HL-60 (cell line): ENCODE measurements around the gene ADAM29.

Experiments
- DNase-seq, 2 experiments: peaks; one replicate each; pipeline ENCODE4 v3.0.0-alpha.2; 2010 to 2020; ENCODE audit warnings: low read depth in 1 of 2, low spot score in 1 of 2
- H3K27ac ChIP-seq: fragments of 250-450 bp; sonication (Bioruptor Pico); replicated peaks from 2 replicates; pipeline ENCODE4 v1.5.1; 2020; ENCODE audit warnings: mild to moderate bottlenecking, moderate library complexity
- H3K27me3 ChIP-seq: fragments of 250-450 bp; sonication (Bioruptor Pico); 2 replicates; pipeline ENCODE4 v1.5.1; 2021; ENCODE audit warnings: mild to moderate bottlenecking, moderate library complexity; ENCODE audit not compliant: insufficient read depth, poor library complexity, severe bottlenecking
- H3K4me3 ChIP-seq: replicated peaks from 2 replicates; pipeline ENCODE4 v1.5.1; 2011; ENCODE audit warnings: mild to moderate bottlenecking, control low read depth, low read length; ENCODE audit not compliant: insufficient read depth
- GABPA ChIP-seq: IDR thresholded peaks from 2 replicates; pipeline ENCODE4 v1.6.1; 2012; ENCODE audit warnings: low read depth
- POLR2AphosphoS5 ChIP-seq: IDR thresholded peaks from 2 replicates; pipeline ENCODE4 v1.6.1; 2012; ENCODE audit warnings: low read depth
- SPI1 ChIP-seq: IDR thresholded peaks from 2 replicates; pipeline ENCODE4 v1.6.1; 2012; ENCODE audit warnings: low read depth, mild to moderate bottlenecking, borderline replicate concordance
- TF ChIP-seq, protein P1 (sequence below): IDR thresholded peaks from one replicate; pipeline ENCODE4 v1.5.1; 2011; ENCODE audit warnings: low read length, control low read depth, inconsistent platforms; ENCODE audit not compliant: insufficient read depth
- TF ChIP-seq, protein P2 (sequence below): IDR thresholded peaks from 2 replicates; pipeline ENCODE4 v1.6.1; 2012; ENCODE audit warnings: low read depth; ENCODE audit not compliant: insufficient replicate concordance

Gene ADAM29

DNA sequence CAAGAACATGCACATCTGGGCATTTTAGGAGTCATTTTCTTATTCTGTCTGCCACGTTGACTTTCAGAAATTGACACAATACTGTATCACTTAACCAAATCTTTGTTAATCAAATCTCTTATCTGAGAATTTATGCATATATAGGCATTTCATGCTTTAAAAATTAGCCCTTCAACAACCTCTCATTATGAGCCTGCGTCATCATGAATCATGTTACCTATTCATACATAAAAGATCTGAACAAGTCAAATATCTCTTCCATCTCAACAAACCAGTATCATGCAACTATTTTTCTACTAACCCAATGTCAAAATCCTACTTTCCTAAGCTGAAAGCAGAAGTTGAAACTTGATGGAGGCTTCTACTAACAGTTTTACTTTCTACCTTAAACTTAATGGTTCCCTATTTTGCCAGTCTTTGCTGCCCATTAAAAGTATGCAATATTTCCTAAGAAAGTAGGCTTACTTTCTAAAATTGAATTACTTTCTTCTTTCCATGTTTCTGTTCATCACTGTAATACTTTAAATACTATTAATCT is 1.8 kb downstream of the ADAM29 start:
- TF ChIP-seq, protein P1, sequence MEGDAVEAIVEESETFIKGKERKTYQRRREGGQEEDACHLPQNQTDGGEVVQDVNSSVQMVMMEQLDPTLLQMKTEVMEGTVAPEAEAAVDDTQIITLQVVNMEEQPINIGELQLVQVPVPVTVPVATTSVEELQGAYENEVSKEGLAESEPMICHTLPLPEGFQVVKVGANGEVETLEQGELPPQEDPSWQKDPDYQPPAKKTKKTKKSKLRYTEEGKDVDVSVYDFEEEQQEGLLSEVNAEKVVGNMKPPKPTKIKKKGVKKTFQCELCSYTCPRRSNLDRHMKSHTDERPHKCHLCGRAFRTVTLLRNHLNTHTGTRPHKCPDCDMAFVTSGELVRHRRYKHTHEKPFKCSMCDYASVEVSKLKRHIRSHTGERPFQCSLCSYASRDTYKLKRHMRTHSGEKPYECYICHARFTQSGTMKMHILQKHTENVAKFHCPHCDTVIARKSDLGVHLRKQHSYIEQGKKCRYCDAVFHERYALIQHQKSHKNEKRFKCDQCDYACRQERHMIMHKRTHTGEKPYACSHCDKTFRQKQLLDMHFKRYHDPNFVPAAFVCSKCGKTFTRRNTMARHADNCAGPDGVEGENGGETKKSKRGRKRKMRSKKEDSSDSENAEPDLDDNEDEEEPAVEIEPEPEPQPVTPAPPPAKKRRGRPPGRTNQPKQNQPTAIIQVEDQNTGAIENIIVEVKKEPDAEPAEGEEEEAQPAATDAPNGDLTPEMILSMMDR: no peak
- TF ChIP-seq POLR2AphosphoS5 (no peak), GABPA (no peak), SPI1 (no peak)
- TF ChIP-seq, protein P2, sequence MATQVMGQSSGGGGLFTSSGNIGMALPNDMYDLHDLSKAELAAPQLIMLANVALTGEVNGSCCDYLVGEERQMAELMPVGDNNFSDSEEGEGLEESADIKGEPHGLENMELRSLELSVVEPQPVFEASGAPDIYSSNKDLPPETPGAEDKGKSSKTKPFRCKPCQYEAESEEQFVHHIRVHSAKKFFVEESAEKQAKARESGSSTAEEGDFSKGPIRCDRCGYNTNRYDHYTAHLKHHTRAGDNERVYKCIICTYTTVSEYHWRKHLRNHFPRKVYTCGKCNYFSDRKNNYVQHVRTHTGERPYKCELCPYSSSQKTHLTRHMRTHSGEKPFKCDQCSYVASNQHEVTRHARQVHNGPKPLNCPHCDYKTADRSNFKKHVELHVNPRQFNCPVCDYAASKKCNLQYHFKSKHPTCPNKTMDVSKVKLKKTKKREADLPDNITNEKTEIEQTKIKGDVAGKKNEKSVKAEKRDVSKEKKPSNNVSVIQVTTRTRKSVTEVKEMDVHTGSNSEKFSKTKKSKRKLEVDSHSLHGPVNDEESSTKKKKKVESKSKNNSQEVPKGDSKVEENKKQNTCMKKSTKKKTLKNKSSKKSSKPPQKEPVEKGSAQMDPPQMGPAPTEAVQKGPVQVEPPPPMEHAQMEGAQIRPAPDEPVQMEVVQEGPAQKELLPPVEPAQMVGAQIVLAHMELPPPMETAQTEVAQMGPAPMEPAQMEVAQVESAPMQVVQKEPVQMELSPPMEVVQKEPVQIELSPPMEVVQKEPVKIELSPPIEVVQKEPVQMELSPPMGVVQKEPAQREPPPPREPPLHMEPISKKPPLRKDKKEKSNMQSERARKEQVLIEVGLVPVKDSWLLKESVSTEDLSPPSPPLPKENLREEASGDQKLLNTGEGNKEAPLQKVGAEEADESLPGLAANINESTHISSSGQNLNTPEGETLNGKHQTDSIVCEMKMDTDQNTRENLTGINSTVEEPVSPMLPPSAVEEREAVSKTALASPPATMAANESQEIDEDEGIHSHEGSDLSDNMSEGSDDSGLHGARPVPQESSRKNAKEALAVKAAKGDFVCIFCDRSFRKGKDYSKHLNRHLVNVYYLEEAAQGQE: no peak
- H3K4me3 ChIP-seq: no peak overlapping the region
- no peak for DNase-seq

DNA sequence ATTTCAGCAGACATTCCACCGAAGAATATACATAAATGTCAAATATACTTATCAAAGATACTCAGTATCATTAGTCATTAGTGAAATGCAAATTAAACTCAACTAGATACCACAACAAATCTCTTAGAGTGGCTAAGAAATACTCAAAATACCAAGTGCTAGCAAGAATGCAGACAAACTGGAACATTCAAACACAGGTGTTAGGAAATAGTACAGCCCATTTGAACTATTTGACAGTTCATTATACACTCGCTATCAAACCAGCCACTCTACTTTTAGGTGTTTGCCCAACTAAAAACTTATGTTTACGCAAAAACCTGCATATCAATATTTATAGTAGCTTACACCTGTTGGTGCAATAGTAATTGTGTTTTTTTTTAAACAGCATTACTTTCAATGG is 8.8 kb downstream of the ADAM29 start:
- Histone ChIP-seq H3K27ac (no peak overlapping the region), H3K4me3 (no peak overlapping the region), H3K27me3 (no peaks in the 10 kb centered on the region)
- TF ChIP-seq, protein P2: no peak
- TF ChIP-seq GABPA (no peak), SPI1 (no peak), POLR2AphosphoS5 (no peak)
- TF ChIP-seq, protein P1: no peak
- DNase-seq: no peak

More for the DNA sequence above, 1.8 kb downstream of the ADAM29 start:
- Histone ChIP-seq H3K27ac (no peak overlapping the region), H3K27me3 (no peaks in the 10 kb centered on the region)

DNA sequence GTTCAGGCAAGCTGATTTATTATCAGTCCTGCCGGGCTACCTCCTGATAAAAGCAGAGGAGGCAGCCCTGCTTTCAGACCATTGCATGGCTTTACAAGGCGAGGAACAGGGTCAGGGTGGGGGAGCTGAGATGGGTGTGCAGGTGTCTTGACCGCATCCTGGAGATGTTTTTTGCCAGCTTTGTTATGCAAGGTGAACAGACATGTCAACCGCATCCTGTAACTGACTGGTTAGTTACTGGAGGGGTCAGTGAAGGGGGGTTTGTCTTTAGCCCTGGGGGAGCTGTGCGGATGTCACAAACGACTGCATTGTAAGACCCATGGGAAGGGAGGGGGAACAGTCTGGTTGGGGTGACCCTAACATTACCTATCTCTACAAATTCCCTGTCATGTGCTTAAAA is 10.0 kb downstream of the ADAM29 start:
- no peak for DNase-seq
- TF ChIP-seq SPI1 (no peak), GABPA (no peak), POLR2AphosphoS5 (no peak)
- TF ChIP-seq, protein P2: no peak
- TF ChIP-seq, protein P1: no peak
- Histone ChIP-seq H3K27me3 (no peaks in the 10 kb centered on the region), H3K4me3 (no peak overlapping the region), H3K27ac (no peak overlapping the region)
